Mammary epithelial cell (primary cell): ENCODE data around the gene IGF2R.

ENCODE experiments used
- CTCF ChIP-seq, 2 donors: IDR thresholded peaks in 1 of 2; conservative IDR thresholded peaks in 1 of 2; 2 replicates each; pipeline ENCODE4 v1.5.1; 2011 to 2012; ENCODE audit warnings: inconsistent platforms in 2 of 2, low read length in 2 of 2, mild to moderate bottlenecking in 2 of 2, control low read depth in 1 of 2, low read depth in 1 of 2; ENCODE audit not compliant: insufficient read depth in 1 of 2; ENCODE audit errors: extremely low read depth in 1 of 2
- EZH2 ChIP-seq: IDR thresholded peaks from 2 replicates; pipeline ENCODE4 v1.6.1; 2012; ENCODE audit warnings: low read length, inconsistent platforms, borderline replicate concordance

GRCh38 chr6:160120087-160120486 lies 151.2 kb downstream of the IGF2R start:
- TF ChIP-seq CTCF (conservative IDR thresholded peaks at IDR 0.05 in 1 of 2, IDR thresholded peaks at IDR 0.05 in 1 of 2; ENCODE audit: extremely low read depth in 1 of 2, insufficient read depth in 1 of 2, low read depth in 1 of 2, low read length in 2 of 2), result no peak
- no peak for TF ChIP-seq EZH2
